NT2/D1 (cell line): ENCODE data around the gene ELOB.

Experiments
- DNase-seq: peaks from one replicate; pipeline ENCODE4 v3.0.0-alpha.2; 2011; ENCODE audit warnings: low read depth, low spot score
- H3K27me3 ChIP-seq: 2 replicates; pipeline ENCODE4 v1.6.0; 2011; ENCODE audit warnings: mild to moderate bottlenecking; ENCODE audit not compliant: insufficient read length, insufficient read depth
- H3K36me3 ChIP-seq: 2 replicates; pipeline ENCODE4 v1.6.1; 2011; ENCODE audit warnings: mild to moderate bottlenecking, low read length, mixed read lengths; ENCODE audit not compliant: insufficient read depth, insufficient read length
- H3K4me1 ChIP-seq: 2 replicates; pipeline ENCODE4 v1.5.1; 2011; ENCODE audit not compliant: insufficient read depth, insufficient read length
- H3K4me3 ChIP-seq: 2 replicates; pipeline ENCODE4 v1.5.1; 2011; ENCODE audit warnings: low read depth; ENCODE audit not compliant: insufficient read length
- H3K9ac ChIP-seq: 2 replicates; pipeline ENCODE4 v1.6.0; 2011; ENCODE audit warnings: low read depth; ENCODE audit not compliant: insufficient read length
- H3K9me3 ChIP-seq: 2 replicates; pipeline ENCODE4 v1.5.1; 2011; ENCODE audit warnings: mild to moderate bottlenecking, low read length; ENCODE audit not compliant: insufficient read depth
- SUZ12 ChIP-seq: IDR thresholded peaks from 2 replicates; pipeline ENCODE4 v1.6.1; 2011; ENCODE audit not compliant: insufficient read length, insufficient read depth; ENCODE audit errors: extremely low read depth
- YY1 ChIP-seq: IDR thresholded peaks from 2 replicates; pipeline ENCODE4 v1.6.1; 2011; ENCODE audit not compliant: insufficient read length, insufficient read depth
- ZNF274 ChIP-seq: IDR thresholded peaks from 2 replicates; pipeline ENCODE4 v1.6.1; 2011; ENCODE audit warnings: mild to moderate bottlenecking, low read depth, low read length

Gene ELOB

GRCh38 chr16:2777231-2777902, at the start of gene ELOB:
ELOB (minus strand) TSS chr16:2777280; CDS start chr16:2777239, 41 bp downstream.
- peaks cover 38% of the 10 kb centered on the region for H3K36me3 ChIP-seq
- H3K9ac ChIP-seq = peak within 1 kb of the TSS; percentile 100
- DNase-seq = peak; percentile 73
- no peaks in the 10 kb centered on the region for H3K27me3 ChIP-seq
- H3K4me1 ChIP-seq = peaks cover 20% of the 10 kb centered on the region
- no peaks in the 10 kb centered on the region for H3K9me3 ChIP-seq
- TF ChIP-seq SUZ12 (no peak), YY1 (peak; percentile 90)
- peak within 1 kb of the TSS; percentile 97 for H3K4me3 ChIP-seq

- no peaks in the 10 kb centered on the region for H3K27me3 ChIP-seq
- H3K4me1 ChIP-seq = peaks cover 12% of the 10 kb centered on the region
- H3K4me3 ChIP-seq = no peak overlapping the region
- no peaks in the 10 kb centered on the region for H3K9me3 ChIP-seq
- no peak for DNase-seq
- TF ChIP-seq YY1 (no peak), SUZ12 (no peak), ZNF274 (no peak)
- no peaks in the 10 kb centered on the region for H3K36me3 ChIP-seq
- H3K9ac ChIP-seq = no peak overlapping the region
Measured at GRCh38 chr16:2825906-2826305, 48.8 kb upstream of the ELOB start.

GRCh38 chr16:2825049-2825742, 48.1 kb upstream of the ELOB start:
- H3K36me3 ChIP-seq = no peaks in the 10 kb centered on the region
- no peak for TF ChIP-seq ZNF274
- no peak overlapping the region for H3K4me3 ChIP-seq
- H3K27me3 ChIP-seq = no peaks in the 10 kb centered on the region
- no peaks in the 10 kb centered on the region for H3K9me3 ChIP-seq
- no peak for DNase-seq
- H3K4me1 ChIP-seq = peaks cover 18% of the 10 kb centered on the region
- no peak overlapping the region for H3K9ac ChIP-seq

GRCh38 chr16:2824626-2825025, 47.5 kb upstream of the ELOB start:
- DNase-seq = no peak
- Histone ChIP-seq H3K4me1 (peaks cover 13% of the 10 kb centered on the region), H3K27me3 (no peaks in the 10 kb centered on the region)

GRCh38 chr16:2822496-2822895, 45.4 kb upstream of the ELOB start:
- Histone ChIP-seq H3K27me3 (no peaks in the 10 kb centered on the region), H3K4me3 (no peak overlapping the region), H3K9me3 (no peaks in the 10 kb centered on the region), H3K36me3 (no peaks in the 10 kb centered on the region), H3K9ac (no peak overlapping the region), H3K4me1 (peaks cover 13% of the 10 kb centered on the region)
- no peak for DNase-seq
- TF ChIP-seq ZNF274 (no peak), SUZ12 (no peak), YY1 (no peak)

More at GRCh38 chr16:2824626-2825025, 47.5 kb upstream of the ELOB start:
- Histone ChIP-seq H3K36me3 (no peaks in the 10 kb centered on the region), H3K9me3 (no peaks in the 10 kb centered on the region), H3K9ac (no peak overlapping the region), H3K4me3 (no peak overlapping the region)
- TF ChIP-seq YY1 (no peak), ZNF274 (no peak), SUZ12 (no peak)

- Histone ChIP-seq H3K4me3 (no peak overlapping the region), H3K27me3 (no peaks in the 10 kb centered on the region), H3K4me1 (peaks cover 13% of the 10 kb centered on the region), H3K9ac (no peak overlapping the region), H3K36me3 (no peaks in the 10 kb centered on the region), H3K9me3 (no peaks in the 10 kb centered on the region)
- TF ChIP-seq ZNF274 (no peak), SUZ12 (no peak), YY1 (no peak)
- no peak for DNase-seq
Measured at GRCh38 chr16:2822158-2822495, 45.0 kb upstream of the ELOB start.

- Histone ChIP-seq H3K27me3 (no peaks in the 10 kb centered on the region), H3K4me3 (no peak overlapping the region), H3K4me1 (peaks cover 10% of the 10 kb centered on the region), H3K9ac (no peak overlapping the region), H3K36me3 (no peaks in the 10 kb centered on the region), H3K9me3 (no peaks in the 10 kb centered on the region)
- no peak for TF ChIP-seq ZNF274
- no peak for TF ChIP-seq SUZ12
- no peak for TF ChIP-seq YY1
- no peak for DNase-seq
Measured at GRCh38 chr16:2821487-2822157, 44.5 kb upstream of the ELOB start.
